GM19455 (cell line): Measurements from ENCODE around the gene EIF3K.

Source experiments
- ATAC-seq: cut with Tn5 transposase; IDR thresholded peaks from one replicate; pipeline ENCODE4 v1.9.1; 2021; ENCODE audit not compliant: unreplicated experiment

Gene EIF3K

GRCh38 chr19:38665219-38665931 lies 46.4 kb downstream of the EIF3K start:
- ATAC-seq, result no peak

- ATAC-seq, result no peak
Measured at GRCh38 chr19:38665950-38666662, 47.1 kb downstream of the EIF3K start.

GRCh38 chr19:38666663-38667511 lies 47.9 kb downstream of the EIF3K start:
- no peak for ATAC-seq

- no peak for ATAC-seq
Measured at GRCh38 chr19:38667661-38668171, 48.7 kb downstream of the EIF3K start.

GRCh38 chr19:38669552-38669951 lies 50.6 kb downstream of the EIF3K start:
- no peak for ATAC-seq

- no peak for ATAC-seq
Measured at GRCh38 chr19:38670921-38671398, 52.0 kb downstream of the EIF3K start.

GRCh38 chr19:38671654-38672053 lies 52.7 kb downstream of the EIF3K start:
- no peak for ATAC-seq

- no peak for ATAC-seq
Measured at GRCh38 chr19:38673030-38673429, 54.0 kb downstream of the EIF3K start.

GRCh38 chr19:38674388-38675171 lies 55.6 kb downstream of the EIF3K start:
- no peak for ATAC-seq

- no peak for ATAC-seq
Measured at GRCh38 chr19:38675611-38676010, 56.6 kb downstream of the EIF3K start.

GRCh38 chr19:38676023-38676877 lies 57.3 kb downstream of the EIF3K start:
- ATAC-seq, result no peak

- ATAC-seq, result no peak
Measured at GRCh38 chr19:38676878-38677646, 58.1 kb downstream of the EIF3K start.

GRCh38 chr19:38678217-38678890 lies 59.4 kb downstream of the EIF3K start:
- ATAC-seq, result no peak

- no peak for ATAC-seq
Measured at GRCh38 chr19:38678891-38679494, 60.0 kb downstream of the EIF3K start.

- no peak for ATAC-seq
Measured at GRCh38 chr19:38679839-38680238, 60.9 kb downstream of the EIF3K start.

GRCh38 chr19:38682195-38682867 lies 63.3 kb downstream of the EIF3K start:
- ATAC-seq, result no peak

- no peak for ATAC-seq
Measured at GRCh38 chr19:38682872-38683392, 63.9 kb downstream of the EIF3K start.
